ENCODE measurements around the gene ARHGEF2.

DNA sequence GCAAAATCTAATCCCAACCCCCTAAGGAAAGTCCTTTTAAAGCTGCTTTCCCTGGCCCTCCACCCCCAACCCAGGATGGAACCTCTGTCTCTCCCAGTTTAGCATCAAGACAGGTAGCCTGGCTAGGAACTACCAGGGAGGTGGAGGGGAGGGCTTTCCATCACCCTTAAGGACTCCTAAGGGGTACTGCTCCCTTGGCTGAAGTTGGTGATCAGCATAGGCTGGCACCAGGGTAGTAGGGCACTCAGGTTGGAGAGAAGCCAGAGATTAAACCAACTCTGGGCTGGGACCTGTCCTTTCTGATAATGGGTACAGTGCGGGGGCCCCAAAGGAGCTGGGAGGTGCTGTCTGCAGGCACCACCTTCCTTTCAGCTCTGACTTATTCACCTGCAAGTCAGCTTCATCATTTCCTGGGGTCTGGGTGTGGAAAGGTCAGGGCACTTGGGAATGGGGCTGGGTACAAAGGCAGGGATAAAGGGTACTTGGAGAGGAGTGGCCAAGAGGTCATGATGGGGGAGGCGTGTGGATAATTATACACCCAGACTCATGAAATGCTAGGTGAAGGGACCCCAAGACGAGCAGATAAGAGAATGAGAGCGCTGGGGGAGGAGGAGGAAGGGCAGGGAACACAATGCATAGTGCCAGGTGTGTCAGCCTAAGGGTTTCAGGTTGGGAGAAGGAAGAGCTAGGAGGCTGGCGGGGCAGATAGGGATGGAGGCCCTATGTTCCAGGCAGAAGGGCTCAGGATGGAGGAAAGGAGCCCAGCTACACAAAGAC lies 1.2 kb downstream of the ARHGEF2 start:
- TF ChIP-seq ZBTB21 (CRISPR knock-in tag; IDR thresholded peaks at IDR 0.05; ENCODE audit: borderline replicate concordance) (no peak), ZNF219 (CRISPR knock-in tag; IDR thresholded peaks at IDR 0.05; ENCODE audit: borderline replicate concordance) (no peak), ESRRA (CRISPR knock-in tag; IDR thresholded peaks at IDR 0.05; ENCODE audit: borderline replicate concordance) (no peak), NR3C1 (CRISPR knock-in tag; conservative IDR thresholded peaks at IDR 0.05; ENCODE audit: low read depth) (no peak), CREM (CRISPR knock-in tag; IDR thresholded peaks at IDR 0.05) (no peak), TEAD1 (CRISPR knock-in tag; IDR thresholded peaks at IDR 0.05) (no peak)
- TF ChIP-seq, protein P1, sequence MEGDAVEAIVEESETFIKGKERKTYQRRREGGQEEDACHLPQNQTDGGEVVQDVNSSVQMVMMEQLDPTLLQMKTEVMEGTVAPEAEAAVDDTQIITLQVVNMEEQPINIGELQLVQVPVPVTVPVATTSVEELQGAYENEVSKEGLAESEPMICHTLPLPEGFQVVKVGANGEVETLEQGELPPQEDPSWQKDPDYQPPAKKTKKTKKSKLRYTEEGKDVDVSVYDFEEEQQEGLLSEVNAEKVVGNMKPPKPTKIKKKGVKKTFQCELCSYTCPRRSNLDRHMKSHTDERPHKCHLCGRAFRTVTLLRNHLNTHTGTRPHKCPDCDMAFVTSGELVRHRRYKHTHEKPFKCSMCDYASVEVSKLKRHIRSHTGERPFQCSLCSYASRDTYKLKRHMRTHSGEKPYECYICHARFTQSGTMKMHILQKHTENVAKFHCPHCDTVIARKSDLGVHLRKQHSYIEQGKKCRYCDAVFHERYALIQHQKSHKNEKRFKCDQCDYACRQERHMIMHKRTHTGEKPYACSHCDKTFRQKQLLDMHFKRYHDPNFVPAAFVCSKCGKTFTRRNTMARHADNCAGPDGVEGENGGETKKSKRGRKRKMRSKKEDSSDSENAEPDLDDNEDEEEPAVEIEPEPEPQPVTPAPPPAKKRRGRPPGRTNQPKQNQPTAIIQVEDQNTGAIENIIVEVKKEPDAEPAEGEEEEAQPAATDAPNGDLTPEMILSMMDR (IDR thresholded peaks at IDR 0.05): no peak
